ENCODE data around the gene TMEM31.

TMEM31 gene

GRCh38 chrX:103688946-103689345, 21.8 kb upstream of the TMEM31 start:
- DNase-seq (ENCODE audit: low spot score): peak; percentile 37
- in situ Hi-C loops (cut with MboI; ENCODE audit: low pct_unique_long_range_greater_than_20kb, low sequenced_read_pairs, unreplicated experiment): no loop called here
- peak; percentile 65 for TF ChIP-seq CTCF (IDR thresholded peaks at IDR 0.05; ENCODE audit: extremely low read depth, insufficient read depth, missing control alignments)

GRCh38 chrX:103691059-103691458, 19.6 kb upstream of the TMEM31 start:
- DNase-seq (ENCODE audit: low spot score): no peak
- no peak for TF ChIP-seq CTCF (IDR thresholded peaks at IDR 0.05; ENCODE audit: extremely low read depth, insufficient read depth, missing control alignments)
- in situ Hi-C loops (cut with MboI; ENCODE audit: low pct_unique_long_range_greater_than_20kb, low sequenced_read_pairs, unreplicated experiment): no loop called here

GRCh38 chrX:103697687-103698086, 13.0 kb upstream of the TMEM31 start:
- no peak for DNase-seq (ENCODE audit: low spot score)
- in situ Hi-C loops (cut with MboI; ENCODE audit: low pct_unique_long_range_greater_than_20kb, low sequenced_read_pairs, unreplicated experiment): no loop called here
- TF ChIP-seq CTCF (IDR thresholded peaks at IDR 0.05; ENCODE audit: extremely low read depth, insufficient read depth, missing control alignments): no peak

- no peak for TF ChIP-seq CTCF (IDR thresholded peaks at IDR 0.05; ENCODE audit: extremely low read depth, insufficient read depth, missing control alignments)
- DNase-seq (ENCODE audit: low spot score): no peak
- in situ Hi-C loops (cut with MboI; ENCODE audit: low pct_unique_long_range_greater_than_20kb, low sequenced_read_pairs, unreplicated experiment): no loop called here
Measured at GRCh38 chrX:103699243-103699642, 11.5 kb upstream of the TMEM31 start.

- in situ Hi-C loops (cut with MboI; ENCODE audit: low pct_unique_long_range_greater_than_20kb, low sequenced_read_pairs, unreplicated experiment): no loop called here
- no peak for DNase-seq (ENCODE audit: low spot score)
- no peak for TF ChIP-seq CTCF (IDR thresholded peaks at IDR 0.05; ENCODE audit: extremely low read depth, insufficient read depth, missing control alignments)
Measured at GRCh38 chrX:103704863-103705262, 5.8 kb upstream of the TMEM31 start.

GRCh38 chrX:103716962-103717361, 6.3 kb downstream of the TMEM31 start:
- no peak for DNase-seq (ENCODE audit: low spot score)
- in situ Hi-C loops (cut with MboI; ENCODE audit: low pct_unique_long_range_greater_than_20kb, low sequenced_read_pairs, unreplicated experiment): no loop called here
- TF ChIP-seq CTCF (IDR thresholded peaks at IDR 0.05; ENCODE audit: extremely low read depth, insufficient read depth, missing control alignments): no peak

GRCh38 chrX:103718120-103718519, 7.4 kb downstream of the TMEM31 start:
- no peak for TF ChIP-seq CTCF (IDR thresholded peaks at IDR 0.05; ENCODE audit: extremely low read depth, insufficient read depth, missing control alignments)
- no peak for DNase-seq (ENCODE audit: low spot score)
- in situ Hi-C loops (cut with MboI; ENCODE audit: low pct_unique_long_range_greater_than_20kb, low sequenced_read_pairs, unreplicated experiment): no loop called here
